C4-2B (cell line): ENCODE measurements around the gene ZNF439.
"Not testable (repeated sequence)": the region's sequence is repeated elsewhere in the genome, so short reads cannot be mapped to it uniquely, and the experiment has no call there.

ENCODE experiments used
- CTCF ChIP-seq: fragments of 450-650 bp; conservative IDR thresholded peaks from 2 replicates; pipeline ENCODE4 v1.5.1; 2017; ENCODE audit warnings: mild to moderate bottlenecking
- ZFX ChIP-seq: fragments of 450-650 bp; IDR thresholded peaks from 2 replicates; pipeline ENCODE4 v1.6.1; 2017

- not testable (repeated sequence) for TF ChIP-seq ZFX, CTCF
These were observed 911 bp upstream of the ZNF439 start for GRCh38 chr19:11847615-11848014.
